22Rv1 (cell line): ENCODE measurements around the gene RNF38.

Source experiments
- CTCF ChIP-seq: fragments of 450-650 bp; IDR thresholded peaks from 2 replicates; pipeline ENCODE4 v1.5.1; 2017; ENCODE audit warnings: mild to moderate bottlenecking
- ZFX ChIP-seq: fragments of 450-650 bp; IDR thresholded peaks from 2 replicates; pipeline ENCODE4 v1.6.1; 2017; ENCODE audit warnings: antibody characterized with exemption, borderline replicate concordance

DNA sequence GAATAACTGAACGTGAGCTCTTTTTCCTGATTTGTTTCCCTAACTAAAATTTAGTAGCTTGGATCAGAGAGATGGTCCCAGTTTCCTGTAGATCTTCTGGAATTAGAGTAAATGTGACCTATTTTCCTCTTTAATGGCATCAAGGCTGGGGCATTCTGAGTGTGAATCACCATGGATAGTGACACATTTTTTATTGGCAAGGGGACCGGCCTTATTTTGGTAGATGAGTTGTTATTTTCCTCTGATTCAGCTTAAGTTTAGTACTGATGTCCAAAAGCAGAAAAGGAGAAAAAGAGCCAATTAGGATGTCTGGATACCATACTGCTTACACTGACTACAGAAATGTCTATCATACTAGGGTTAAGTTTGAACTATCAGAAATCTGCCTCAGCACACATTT is 68.1 kb downstream of the RNF38 start:
- TF ChIP-seq CTCF (no peak), ZFX (no peak)
